GM18520 (cell line): ENCODE results near the gene ZNF587B.
A peak's percentile ranks its signal among the peaks of the same experiment; 100 is the strongest.
"Not testable (repeated sequence)": the region's sequence is repeated elsewhere in the genome, so short reads cannot be mapped to it uniquely, and the experiment has no call there.

Source experiments
- ATAC-seq: cut with Tn5 transposase; IDR thresholded peaks from one replicate; pipeline ENCODE4 v1.9.1; 2021; ENCODE audit not compliant: unreplicated experiment

Gene ZNF587B

DNA sequence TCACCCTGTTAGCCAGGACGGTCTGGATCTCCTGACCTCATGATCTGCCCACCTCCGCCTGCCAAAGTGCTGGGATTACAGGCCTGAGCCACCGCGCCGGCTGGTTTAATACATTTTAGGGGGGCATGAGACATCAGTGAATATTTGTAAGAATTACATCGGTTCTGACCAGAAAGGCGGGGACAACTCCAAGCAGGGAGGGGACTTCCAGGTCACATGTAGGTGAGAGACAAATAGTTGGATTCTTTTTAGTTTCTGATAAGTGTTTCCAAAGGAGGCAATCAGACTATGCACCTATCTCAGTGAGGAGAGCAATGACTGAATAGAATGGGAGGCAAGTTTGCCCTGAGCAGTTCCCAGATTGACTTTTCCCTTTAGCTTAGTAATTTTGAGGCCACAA lies 11.7 kb upstream of the ZNF587B start:
- ATAC-seq: no peak

DNA sequence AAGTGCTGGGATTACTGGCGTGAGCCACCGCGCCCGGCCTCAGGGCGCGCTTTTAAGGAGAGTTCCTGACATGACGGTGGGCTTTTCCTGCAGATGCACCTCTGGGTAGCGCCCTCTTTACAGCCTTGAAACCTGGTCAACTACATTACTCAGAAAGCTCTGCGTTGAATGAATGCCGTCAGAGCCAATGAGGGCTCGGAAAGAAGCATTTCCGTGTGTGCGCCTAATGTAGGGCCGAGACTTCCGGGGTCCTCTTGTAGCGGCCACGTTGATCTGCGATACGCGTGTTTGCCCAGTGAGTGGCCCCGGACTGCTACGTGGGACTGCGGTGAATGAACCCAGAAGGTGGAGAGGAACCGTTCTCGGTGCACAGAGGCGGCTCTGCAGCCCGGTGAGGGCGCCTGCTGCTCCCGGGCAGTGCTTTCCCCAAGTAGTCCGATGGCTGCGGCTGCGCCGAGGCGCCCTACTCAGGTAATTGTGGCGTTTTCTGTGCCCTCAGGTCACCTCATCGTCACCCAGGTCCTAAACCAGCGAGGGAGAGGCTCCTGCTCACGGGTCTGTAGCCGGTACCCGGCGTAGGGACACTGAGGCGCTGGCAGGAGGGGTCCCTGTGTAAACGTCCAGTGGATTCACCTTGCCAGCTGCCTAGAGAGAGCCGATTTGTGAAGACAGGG lies 10.5 kb upstream of the ZNF587B start:
- peak; percentile 92 for ATAC-seq

DNA sequence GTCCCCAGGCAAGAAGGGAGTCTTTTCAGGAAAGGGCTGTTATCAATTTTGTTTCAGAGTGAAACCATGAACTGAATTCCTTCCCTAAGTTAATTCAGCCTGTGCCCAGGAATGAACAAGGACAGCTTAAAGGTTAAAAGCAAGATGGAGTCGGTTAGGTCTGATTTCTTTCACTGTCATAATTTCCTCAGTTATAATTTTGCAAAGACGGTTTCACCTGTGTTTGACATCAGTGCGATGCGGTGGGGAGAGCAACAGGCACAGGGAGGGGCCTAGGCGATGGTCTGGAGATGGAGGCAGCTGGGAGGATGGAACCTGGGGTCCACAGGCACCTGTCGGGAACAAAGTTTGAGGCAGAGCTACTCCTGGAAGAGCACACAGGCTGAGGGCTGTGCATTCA lies 9.5 kb upstream of the ZNF587B start:
- ATAC-seq: no peak

DNA sequence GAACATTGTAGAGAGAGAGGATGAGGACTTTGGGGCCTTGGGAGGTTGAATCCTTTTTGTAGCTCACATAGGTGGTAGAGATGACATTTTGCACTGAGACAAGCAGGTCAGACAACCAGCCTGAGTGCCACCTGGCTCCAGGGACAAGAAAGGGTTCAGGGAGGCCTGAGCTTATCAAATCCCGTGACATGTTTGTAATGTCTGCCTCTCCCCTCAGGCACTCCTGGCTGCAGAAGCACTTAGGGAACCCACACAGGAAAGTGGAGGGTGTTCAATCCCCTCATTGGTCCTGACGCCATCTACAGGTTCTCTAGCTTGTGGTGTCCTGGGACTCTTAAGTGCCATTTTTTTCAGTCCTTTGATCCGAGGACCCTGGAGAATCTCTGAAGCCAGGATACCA lies 9.0 kb upstream of the ZNF587B start:
- not testable (repeated sequence) for ATAC-seq

DNA sequence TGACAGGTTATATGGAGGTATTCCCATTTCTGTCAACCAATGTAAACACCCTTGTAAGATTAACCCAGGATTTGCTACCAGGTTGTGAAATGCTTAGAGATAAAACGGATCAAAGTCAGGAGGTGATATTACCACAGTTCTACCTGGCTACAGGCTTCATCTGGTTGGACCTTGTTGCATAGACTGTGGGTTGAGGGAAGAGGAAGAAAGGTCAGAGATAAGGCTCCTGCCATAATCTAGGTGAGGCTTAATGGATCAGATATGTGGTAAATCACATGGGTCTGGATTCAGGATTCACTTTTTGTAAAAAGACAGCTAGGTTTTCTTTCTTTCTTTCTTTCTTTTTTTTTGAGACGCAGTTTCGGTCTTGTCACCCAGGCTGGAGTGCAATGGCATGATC lies 8.6 kb upstream of the ZNF587B start:
- not testable (repeated sequence) for ATAC-seq

DNA sequence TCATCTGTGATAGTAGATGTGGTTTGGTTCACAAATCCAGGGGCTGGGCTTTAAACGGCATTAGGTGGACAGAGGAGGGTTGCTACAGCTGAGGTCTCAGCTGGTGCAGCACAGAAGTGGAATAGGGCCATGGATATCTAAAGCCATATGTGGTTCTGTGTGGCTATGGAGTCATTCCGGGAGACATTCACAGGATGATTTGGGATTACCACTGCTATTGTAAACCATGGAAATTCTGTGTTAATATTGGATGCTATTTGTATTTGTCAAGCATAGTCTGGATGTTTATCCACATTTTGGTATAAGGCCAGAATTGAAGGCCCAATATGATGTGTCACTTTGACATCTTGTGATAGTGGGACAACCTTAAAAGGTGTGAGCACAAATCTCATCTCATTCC lies 6.9 kb upstream of the ZNF587B start:
- not testable (repeated sequence) for ATAC-seq

DNA sequence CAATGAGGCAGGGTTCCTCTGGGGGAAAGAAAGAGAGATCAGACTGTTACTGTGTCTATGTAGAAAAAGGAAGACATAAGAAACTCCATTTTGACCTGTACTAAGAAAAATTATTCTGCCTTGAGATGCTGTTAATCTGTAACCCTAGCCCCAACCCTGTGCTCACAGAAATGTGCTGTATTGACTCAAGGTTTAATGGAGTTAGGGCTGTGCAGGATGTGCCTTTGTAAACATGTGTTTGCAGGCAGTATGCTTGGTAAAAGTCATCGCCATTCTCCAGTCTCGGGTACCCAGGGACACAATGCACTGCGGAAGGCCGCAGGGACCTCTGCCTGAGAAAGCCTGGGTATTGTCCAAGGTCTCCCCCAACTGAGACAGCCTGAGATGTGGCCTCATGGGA lies 6.5 kb upstream of the ZNF587B start:
- not testable (repeated sequence) for ATAC-seq

DNA sequence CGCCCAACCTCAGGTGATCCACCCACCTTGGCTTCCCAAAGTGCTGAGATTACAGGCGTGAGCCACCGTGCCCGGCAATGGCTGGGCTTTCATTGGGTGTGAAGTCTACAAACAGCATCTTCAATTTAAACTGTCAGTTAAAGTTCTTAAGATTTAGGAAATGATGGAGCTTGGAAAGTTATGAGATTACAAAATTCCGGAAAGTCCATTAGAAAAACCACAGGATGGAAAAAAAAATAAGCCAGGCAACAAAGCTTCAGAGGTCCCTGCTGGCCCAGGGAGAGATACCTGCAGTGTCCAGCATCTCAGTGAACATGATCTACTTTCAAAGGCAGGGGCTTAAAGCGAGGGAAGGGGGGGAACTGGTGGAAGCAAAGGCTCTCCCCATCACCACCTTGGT lies 4.6 kb upstream of the ZNF587B start:
- ATAC-seq: no peak

DNA sequence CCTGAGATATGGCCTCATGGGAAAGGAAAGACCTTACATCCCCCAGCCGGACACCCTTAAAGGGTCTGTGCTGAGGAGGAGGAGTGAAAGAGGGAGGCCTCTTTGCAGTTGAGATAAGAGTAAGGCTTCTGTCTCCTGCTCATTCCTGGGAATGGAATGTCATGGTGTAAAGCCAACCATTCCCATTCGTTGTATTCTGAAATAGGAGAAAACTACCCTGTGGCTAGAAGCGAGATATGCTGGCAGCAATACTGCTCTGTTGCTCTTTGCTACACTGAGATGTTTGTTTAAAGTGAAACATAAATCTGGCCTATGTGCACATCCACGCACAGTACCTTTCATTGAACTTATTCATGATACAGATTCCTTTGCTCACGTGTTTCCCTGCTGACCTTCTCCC lies 783 bp upstream of the ZNF587B start:
- no peak for ATAC-seq

DNA sequence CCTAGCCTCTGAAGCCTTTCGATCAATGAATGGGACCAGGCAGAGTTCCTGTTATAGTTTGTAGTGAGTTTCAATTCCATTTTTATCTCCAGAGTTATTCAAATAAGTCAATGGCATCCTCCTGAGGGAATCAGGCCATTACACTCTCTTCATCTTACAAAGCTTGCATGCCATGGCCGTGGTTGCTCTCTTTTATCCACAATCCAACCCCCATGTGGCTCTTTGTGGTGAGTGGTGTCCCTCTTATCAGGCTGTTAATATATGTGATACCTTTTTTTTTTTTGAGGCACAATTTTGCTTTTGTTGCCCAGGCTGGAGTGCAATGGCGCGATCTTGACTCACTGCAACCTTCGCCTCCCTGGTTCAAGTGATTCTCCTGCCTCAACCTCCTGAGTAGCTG lies 6.9 kb downstream of the ZNF587B start:
- ATAC-seq: not testable (repeated sequence)

DNA sequence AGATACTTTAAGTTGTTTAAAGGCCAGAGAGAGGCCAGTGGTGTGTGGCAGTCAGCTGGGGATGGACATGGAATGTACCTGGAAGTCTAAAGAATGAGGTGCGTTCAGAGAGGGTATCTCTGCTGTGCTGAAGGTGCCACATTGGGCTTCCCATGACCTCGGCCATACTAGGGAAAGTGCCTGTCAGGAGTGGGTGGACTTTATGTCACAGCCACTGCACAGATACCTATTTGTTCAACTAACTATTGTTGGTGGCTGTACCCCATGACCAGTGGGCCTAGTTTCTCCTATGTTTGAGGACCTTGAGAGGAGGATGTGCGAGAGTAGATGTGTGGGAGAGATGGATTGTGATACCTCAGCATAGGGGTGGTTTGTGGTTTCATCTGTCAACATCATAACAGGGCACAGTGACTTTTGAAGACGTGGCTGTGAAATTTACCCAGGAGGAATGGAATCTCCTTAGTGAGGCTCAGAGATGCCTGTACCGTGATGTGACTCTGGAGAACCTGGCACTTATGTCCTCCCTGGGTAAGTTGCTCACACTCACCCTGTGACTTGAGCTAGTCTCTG lies 8.6 kb downstream of the ZNF587B start:
- not testable (repeated sequence) for ATAC-seq

DNA sequence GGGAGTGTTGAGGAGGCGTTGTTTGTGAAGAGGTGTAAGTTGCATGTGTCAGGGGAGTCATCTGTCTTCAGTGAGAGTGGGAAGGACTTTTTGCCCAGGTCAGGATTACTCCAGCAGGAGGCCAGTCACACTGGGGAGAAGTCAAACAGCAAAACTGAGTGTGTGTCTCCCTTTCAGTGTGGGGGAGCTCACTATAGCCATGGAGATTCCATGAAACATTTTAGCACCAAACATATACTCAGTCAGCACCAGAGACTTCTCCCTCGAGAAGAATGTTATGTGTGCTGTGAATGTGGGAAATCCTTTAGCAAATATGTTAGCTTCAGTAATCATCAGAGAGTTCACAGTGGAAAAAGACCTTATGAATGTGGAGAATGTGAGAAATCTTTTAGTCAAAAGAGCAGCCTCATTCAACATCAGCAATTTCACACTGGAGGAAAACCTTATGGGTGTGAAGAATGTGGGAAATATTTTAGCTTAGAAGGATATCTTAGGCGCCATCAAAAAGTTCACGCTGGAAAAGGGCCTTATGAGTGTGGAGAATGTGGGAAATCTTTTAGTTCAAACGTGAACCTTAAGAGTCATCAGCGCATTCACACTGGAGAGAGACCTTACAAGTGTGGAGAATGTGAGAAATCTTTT lies 11.1 kb downstream of the ZNF587B start:
- ATAC-seq: no peak

DNA sequence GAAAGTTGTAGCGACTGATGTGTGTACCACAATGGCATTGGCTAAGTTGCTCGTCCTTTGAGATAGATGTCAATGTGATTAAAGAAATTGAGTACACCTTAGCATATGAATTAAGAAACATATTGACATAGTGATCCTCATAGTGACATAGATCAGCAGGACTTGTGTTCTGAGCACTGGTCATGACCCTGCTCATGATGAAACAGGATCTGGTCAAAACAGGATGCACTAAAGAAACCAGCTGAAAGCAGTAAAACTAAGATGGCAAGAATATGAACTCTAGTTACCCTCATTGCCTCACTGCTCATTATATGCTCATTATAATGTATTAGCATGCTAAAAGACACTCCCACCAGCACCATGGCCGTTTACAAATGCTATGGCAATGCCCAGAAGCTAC lies 17.1 kb downstream of the ZNF587B start:
- not testable (repeated sequence) for ATAC-seq

DNA sequence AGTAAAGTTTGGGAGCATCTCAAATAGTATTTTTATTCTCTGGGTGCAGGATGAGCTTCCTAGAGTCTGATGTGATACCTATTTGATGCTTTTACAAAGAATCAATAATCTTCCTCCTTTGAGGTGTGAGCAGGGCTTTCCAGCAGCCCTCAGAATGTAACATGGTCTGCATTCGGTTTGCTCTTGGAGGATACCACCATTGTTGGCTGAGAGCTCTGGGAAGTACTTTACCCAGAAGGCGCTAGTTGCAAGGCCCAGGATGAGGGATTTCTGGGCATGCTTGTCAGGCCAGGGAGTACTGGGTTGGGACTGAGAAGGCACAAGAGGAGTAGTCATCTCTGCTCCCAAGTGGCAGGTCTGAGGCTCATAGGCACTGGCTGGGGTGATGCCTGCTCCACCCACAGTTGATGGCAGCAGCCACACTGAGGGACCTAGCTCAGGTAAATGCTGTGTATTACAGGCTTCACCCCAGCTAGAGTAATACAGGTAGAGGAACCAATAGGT lies 19.1 kb downstream of the ZNF587B start:
- ATAC-seq: not testable (repeated sequence)

DNA sequence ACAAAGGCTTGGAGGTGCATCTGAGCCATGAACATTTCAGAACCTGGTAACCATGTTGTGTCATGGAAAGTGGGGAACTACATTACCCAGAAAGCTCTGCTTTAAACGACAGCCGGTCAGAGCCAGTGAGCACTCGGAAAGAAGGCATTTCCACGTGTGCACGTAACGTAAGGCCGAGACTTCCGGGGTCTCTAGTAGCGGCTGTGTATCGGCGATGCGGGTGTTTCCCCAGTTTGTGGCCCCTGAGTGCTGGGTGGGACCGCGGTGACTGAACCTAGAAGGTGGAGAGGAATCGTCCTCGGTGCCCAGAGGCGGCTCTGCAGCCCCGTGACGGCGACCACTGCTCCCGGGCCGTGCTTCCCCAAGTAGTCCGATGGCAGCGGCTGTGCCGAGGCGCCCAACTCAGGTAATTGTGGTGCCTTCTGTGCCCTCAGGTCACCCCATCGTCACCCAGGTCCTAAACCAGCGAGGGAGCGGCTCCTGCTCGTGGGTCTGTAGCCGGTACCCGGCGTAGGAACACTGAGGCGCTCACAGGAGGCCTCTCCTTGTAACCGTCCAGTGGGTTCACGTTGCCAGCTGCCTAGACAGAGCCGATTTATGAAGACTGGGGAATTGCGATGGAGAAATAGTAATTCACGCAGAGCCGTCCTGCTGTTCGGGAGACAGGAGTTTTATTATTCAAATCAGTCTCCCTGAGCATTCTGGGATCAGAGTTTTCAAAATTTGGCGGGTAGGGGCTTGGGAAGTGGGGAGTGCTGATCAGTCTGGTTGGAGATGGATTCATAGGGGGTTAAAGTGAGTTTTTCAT lies 19.8 kb downstream of the ZNF587B start, which contains the start of gene ZNF587:
ZNF587 (plus strand) TSS at position 194 of the 808 bp plus-strand sequence; CDS start at position 374, 180 bp downstream.
- peak; percentile 93 for ATAC-seq

DNA sequence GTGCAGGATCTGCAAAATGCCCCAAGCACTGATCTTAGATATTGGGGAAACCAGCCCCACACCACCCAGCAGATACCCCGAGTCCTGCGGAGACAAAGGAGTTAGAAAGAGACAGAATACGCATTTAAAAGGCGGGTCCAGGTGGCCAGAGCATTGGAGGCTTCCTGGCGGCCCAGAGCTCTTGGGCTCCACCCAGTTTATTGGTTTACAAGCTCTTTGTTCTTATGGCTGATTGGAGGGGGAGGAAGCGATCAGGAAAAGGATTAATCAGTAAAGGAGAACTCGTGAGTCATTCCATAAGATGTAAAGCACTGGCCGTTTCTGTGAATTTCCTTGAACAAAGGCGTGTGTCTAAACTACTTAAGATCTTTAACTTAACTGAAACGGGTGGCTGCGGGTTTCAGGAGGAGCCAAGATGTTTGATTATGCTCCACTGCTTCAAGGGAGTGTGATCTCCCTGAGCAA lies 20.5 kb downstream of the ZNF587B start:
- no peak for ATAC-seq

DNA sequence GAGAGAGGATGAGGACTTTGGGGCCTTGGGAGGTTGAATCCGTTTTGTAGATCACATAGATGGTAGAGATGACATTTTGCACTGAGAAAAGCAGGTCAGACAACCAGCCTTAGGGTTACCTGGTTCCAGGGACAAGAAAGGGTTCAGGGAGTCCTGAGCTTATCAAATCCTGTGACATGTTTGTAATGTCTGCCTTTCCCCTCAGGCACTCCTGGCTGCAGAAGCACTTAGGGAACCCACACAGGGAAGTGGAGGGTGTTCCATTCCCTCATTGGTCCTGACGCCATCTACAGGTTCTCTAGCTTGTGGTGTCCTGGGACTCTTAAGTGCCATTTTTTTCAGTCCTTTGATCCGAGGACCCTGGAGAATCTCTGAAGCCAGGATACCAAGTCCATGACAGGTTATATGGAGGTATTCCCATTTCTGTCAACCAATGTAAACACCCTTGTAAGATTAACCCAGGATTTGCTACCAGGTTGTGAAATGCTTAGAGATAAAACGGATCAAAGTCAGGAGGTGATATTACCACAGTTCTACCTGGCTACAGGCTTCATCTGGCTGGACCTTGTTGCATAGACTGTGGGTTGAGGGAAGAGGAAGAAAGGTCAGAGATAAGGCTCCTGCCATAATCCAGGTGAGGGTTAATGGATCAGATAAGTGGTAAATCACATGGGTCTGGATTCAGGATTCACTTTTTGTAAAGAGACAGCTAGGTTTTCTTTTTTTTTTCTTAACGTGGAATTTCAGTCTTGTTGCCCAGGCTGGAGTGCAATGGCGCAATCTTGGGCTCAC lies 21.9 kb downstream of the ZNF587B start:
- not testable (repeated sequence) for ATAC-seq

DNA sequence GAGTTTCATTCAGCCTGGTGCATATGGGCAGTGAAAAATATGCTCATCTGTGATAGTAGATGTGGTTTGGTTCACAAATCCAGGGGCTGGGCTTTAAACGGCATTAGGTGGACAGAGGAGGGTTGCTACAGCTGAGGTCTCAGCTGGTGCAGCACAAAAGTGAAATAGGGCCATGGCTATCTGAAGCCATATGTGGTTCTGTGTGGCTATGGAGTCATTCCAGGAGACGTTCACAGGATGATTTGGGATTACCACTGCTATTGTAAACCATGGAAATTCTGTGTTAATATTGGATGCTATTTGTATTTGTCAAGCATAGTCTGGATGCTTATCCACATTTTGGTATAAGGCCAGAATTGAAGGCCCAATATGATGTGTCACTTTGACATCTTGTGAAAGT lies 24.0 kb downstream of the ZNF587B start:
- not testable (repeated sequence) for ATAC-seq

DNA sequence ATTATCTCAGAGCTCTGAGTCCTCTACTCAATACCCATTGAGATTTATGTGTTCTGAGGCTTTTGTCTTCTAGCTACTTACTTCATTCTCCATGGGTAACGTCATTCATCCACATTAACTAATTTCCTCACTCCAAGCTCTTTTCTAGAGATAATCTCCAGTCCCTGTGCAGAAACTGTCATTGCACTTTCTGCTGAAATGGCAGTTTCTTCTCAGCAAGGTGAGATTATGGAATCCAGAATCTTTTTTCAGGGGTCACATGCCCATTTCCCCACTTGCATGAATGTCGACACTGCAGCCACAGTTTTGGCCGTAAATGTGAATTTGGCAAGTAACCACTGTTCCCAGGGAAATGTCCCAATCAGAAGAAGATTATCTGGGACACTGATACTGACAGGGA lies 32.3 kb downstream of the ZNF587B start:
- ATAC-seq: not testable (repeated sequence)

DNA sequence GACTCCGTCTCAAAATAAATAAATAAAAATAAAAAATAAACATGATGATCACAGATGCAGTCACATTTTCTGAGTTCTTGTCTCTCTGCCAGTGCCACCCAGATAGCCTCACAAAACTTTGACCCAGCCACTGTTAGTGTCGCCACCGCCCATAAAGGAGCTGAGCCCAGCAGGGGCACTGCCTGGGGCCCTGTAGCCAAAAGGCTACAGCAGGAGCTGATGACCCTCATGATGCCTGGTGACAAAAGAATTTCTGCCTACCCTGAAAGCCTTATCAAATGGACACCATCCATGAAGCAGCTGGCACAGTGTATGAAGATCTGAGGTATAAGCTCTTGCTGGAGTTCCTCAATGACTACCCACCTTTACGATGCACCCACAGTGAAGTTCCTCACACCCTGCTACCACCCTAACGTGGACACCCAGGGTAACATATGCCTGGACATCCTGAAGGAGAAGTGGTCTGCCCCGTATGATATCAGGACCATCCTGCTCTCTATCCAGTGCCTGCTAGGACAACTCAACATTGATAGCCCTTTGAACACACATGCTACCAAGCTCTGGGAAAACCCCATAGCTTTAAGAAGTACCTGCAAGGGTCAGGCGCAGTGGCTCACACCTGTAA lies 37.9 kb downstream of the ZNF587B start:
- ATAC-seq: no peak
